Measurements from ENCODE around the gene GRAMD2A.

DNA sequence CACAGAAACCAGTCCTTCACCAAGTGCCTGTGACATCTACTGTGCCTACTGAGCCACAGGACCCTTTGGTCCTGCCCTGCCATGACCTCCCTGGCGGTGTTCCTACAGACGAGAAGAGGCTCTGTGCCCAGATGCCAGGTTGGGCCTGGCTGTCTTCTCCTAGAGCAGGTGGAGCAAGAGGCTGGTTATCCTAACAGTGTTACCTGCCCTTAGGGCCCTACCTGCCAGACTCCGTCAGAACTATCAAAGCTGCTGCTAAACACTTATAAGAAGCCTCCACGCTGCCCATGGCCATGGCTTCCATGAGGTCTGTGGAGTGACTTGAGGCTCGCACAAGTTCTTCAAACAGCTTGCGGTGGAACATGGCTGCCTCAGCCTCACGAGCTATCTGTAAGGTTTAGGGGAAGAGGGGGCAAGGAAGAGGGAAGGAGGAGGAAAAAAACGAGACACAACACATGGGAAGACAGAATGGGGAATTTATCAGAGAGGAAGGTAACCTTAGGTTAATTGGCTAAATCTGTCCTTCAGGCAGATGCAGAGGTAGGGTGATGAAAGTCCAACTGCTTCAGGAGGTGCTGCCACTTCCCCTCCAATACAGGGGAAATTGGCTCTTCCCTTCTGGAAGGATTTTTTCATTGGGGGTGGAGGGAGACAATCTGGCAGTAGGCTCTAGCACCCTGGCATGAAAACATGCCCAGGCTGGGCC, 5.4 kb upstream of the GRAMD2A start:
- TF ChIP-seq, protein P1, sequence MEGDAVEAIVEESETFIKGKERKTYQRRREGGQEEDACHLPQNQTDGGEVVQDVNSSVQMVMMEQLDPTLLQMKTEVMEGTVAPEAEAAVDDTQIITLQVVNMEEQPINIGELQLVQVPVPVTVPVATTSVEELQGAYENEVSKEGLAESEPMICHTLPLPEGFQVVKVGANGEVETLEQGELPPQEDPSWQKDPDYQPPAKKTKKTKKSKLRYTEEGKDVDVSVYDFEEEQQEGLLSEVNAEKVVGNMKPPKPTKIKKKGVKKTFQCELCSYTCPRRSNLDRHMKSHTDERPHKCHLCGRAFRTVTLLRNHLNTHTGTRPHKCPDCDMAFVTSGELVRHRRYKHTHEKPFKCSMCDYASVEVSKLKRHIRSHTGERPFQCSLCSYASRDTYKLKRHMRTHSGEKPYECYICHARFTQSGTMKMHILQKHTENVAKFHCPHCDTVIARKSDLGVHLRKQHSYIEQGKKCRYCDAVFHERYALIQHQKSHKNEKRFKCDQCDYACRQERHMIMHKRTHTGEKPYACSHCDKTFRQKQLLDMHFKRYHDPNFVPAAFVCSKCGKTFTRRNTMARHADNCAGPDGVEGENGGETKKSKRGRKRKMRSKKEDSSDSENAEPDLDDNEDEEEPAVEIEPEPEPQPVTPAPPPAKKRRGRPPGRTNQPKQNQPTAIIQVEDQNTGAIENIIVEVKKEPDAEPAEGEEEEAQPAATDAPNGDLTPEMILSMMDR (IDR thresholded peaks at IDR 0.05) = no peak
- TF ChIP-seq POLR2AphosphoS5 (IDR thresholded peaks at IDR 0.05) (no peak), EP300 (IDR thresholded peaks at IDR 0.05) (no peak), POLR2A (IDR thresholded peaks at IDR 0.05) (no peak)
